Peyer's patch (tissue), 4 donors: ENCODE measurements around the gene VAMP8. TPM values are rescaled to one million over a fixed set of nuclear protein-coding genes. Genes with fewer than 3 reads are reported as not detected.
"Not testable (repeated sequence)": the region's sequence is repeated elsewhere in the genome, so short reads cannot be mapped to it uniquely, and the experiment has no call there.

ENCODE experiments used
- DNase-seq, 3 donors: peaks; one replicate each; pipeline ENCODE4 v3.0.0-alpha.2; 2017 to 2019
- H3K27ac ChIP-seq, 4 donors: fragments of 200-600 bp; sonication (generic); one replicate each; pipeline ENCODE4 v1.5.1; 2016 to 2019
- H3K27me3 ChIP-seq, 2 donors: fragments of 200-600 bp; sonication (generic); one replicate each; pipeline ENCODE4 v1.5.1; 2019
- H3K36me3 ChIP-seq, 3 donors: fragments of 200-600 bp; sonication (generic); one replicate each; pipeline ENCODE4 v1.5.1; 2016 to 2019
- H3K4me1 ChIP-seq, 4 donors: fragments of 200-600 bp; sonication (generic); one replicate each; pipeline ENCODE4 v1.5.1; 2016 to 2019
- H3K4me3 ChIP-seq, 4 donors: fragments of 200-600 bp; sonication (generic); 1 replicate in 3 of 4; 2 replicates in 1 of 4; pipeline ENCODE4 v1.5.1; 2016 to 2019; ENCODE audit warnings: mild to moderate bottlenecking in 1 of 4
- H3K9me3 ChIP-seq, 4 donors: fragments of 200-600 bp; sonication (generic); one replicate each; pipeline ENCODE4 v1.5.1; 2016 to 2019; ENCODE audit warnings: mild to moderate bottlenecking in 1 of 4
- CTCF ChIP-seq, 6 experiments: fragments of 450-650 bp in 4 of 6; fragments of 200-600 bp in 2 of 6; sonication (generic) in 1 of 6; IDR thresholded peaks; one replicate each; pipeline ENCODE4 v1.5.1; 2017 to 2019; ENCODE audit warnings: antibody characterized with exemption in 6 of 6, mild to moderate bottlenecking in 3 of 6, moderate library complexity in 1 of 6
- POLR2A ChIP-seq, 2 donors: fragments of 450-650 bp; IDR thresholded peaks; one replicate each; pipeline ENCODE4 v1.5.1; 2017; ENCODE audit warnings: antibody characterized with exemption in 2 of 2, mild to moderate bottlenecking in 2 of 2, moderate library complexity in 2 of 2
- total RNA-seq, 4 donors: library from RNA; depleted of rRNA; stranded (reverse); fragments of >200 nt; gene quantifications; one replicate each; pipeline ENCODE4 v1.1.0, GENCODE V29; 2016

Gene VAMP8
- total RNA-seq, 4 donors from 2014 or later, result 75.1 to 189 (median 112) TPM

GRCh38 chr2:85590950-85591349 lies 13.6 kb downstream of the VAMP8 start:
- H3K4me1 ChIP-seq, result peaks cover 3 to 47% (median 6%) of the 10 kb centered on the region in 4 donors
- DNase-seq, result no peak
- H3K36me3 ChIP-seq, result no peaks in the 10 kb centered on the region
- TF ChIP-seq POLR2A (IDR thresholded peaks at IDR 0.05) (no peak), CTCF (IDR thresholded peaks at IDR 0.05) (no peak)
- peak overlapping the region; percentile 26 to 57 (median 40) for H3K27ac ChIP-seq
- H3K9me3 ChIP-seq, result no peaks in the 10 kb centered on the region
- no peaks in the 10 kb centered on the region for H3K27me3 ChIP-seq
- H3K4me3 ChIP-seq, result no peak overlapping the region

GRCh38 chr2:85591563-85591962 lies 14.2 kb downstream of the VAMP8 start:
- no peaks in the 10 kb centered on the region for H3K9me3 ChIP-seq
- no peak overlapping the region for H3K4me3 ChIP-seq
- peak overlapping the region in 2 of 4 donors; percentile 26 to 57 for H3K27ac ChIP-seq
- DNase-seq, result no peak
- peaks cover 5 to 46% (median 9%) of the 10 kb centered on the region in 4 donors for H3K4me1 ChIP-seq
- no peak for TF ChIP-seq POLR2A (IDR thresholded peaks at IDR 0.05)
- H3K36me3 ChIP-seq, result no peaks in the 10 kb centered on the region
- H3K27me3 ChIP-seq, result no peaks in the 10 kb centered on the region

- DNase-seq, result peak in 1 of 3 donors; percentile 61
- H3K27me3 ChIP-seq, H3K36me3 ChIP-seq, H3K27ac ChIP-seq, H3K9me3 ChIP-seq, H3K4me3 ChIP-seq: not testable (repeated sequence)
- peaks cover 9 to 50% (median 11%) of the 10 kb centered on the region in 4 donors for H3K4me1 ChIP-seq
These were observed 14.9 kb downstream of the VAMP8 start for GRCh38 chr2:85592299-85592698.

GRCh38 chr2:85593023-85593422 lies 15.6 kb downstream of the VAMP8 start:
- no peak for DNase-seq
- Histone ChIP-seq H3K27me3 (no peaks in the 10 kb centered on the region), H3K4me3 (no peak overlapping the region), H3K9me3 (no peaks in the 10 kb centered on the region), H3K4me1 (peaks cover 9 to 53% (median 11%) of the 10 kb centered on the region in 4 donors), H3K27ac (no peak overlapping the region), H3K36me3 (peaks cover 0 to 8% (median 0%) of the 10 kb centered on the region in 3 donors)
- no peak for TF ChIP-seq CTCF (IDR thresholded peaks at IDR 0.05)
- no peak for TF ChIP-seq POLR2A (IDR thresholded peaks at IDR 0.05)

- TF ChIP-seq CTCF (IDR thresholded peaks at IDR 0.05), result no peak
- no peak for TF ChIP-seq POLR2A (IDR thresholded peaks at IDR 0.05)
- Histone ChIP-seq H3K9me3 (no peaks in the 10 kb centered on the region), H3K27me3 (no peaks in the 10 kb centered on the region), H3K4me1 (peaks cover 9 to 43% (median 11%) of the 10 kb centered on the region in 4 donors), H3K4me3 (peak overlapping the region; percentile 75 to 97 (median 86)), H3K36me3 (peaks cover 0 to 22% (median 0%) of the 10 kb centered on the region in 3 donors), H3K27ac (peak overlapping the region; percentile 84 to 94 (median 88))
- DNase-seq, result no peak
These were observed 17.4 kb downstream of the VAMP8 start for GRCh38 chr2:85594715-85595300.

GRCh38 chr2:85595301-85596025 lies 18.1 kb downstream of the VAMP8 start, which contains the start of gene RNF181:
TSS of gene RNF181 (plus strand) at chr2:85595745. CDS start at chr2:85595764, 19 bp downstream.
- peak within 1 kb of the TSS; percentile 84 to 94 (median 88) for H3K27ac ChIP-seq
- peaks cover 0 to 22% (median 0%) of the 10 kb centered on the region in 3 donors for H3K36me3 ChIP-seq
- peak within 1 kb of the TSS; percentile 75 to 97 (median 86) for H3K4me3 ChIP-seq
- no peak for TF ChIP-seq CTCF (IDR thresholded peaks at IDR 0.05)
- peak; percentile 79 to 82 for TF ChIP-seq POLR2A (IDR thresholded peaks at IDR 0.05)
- no peaks in the 10 kb centered on the region for H3K27me3 ChIP-seq
- peak; percentile 93 to 98 (median 95) for DNase-seq
- peaks cover 9 to 38% (median 11%) of the 10 kb centered on the region in 4 donors for H3K4me1 ChIP-seq
- H3K9me3 ChIP-seq, result no peaks in the 10 kb centered on the region
